ENCODE data around the gene CACNA1B. TPM values are rescaled to one million over a fixed set of nuclear protein-coding genes. Genes with fewer than 3 reads are reported as not detected.

Gene CACNA1B
- total and polyA plus RNA-seq, 8 donors, result 0.15 to 0.34 (median 0.29) TPM; not detected in 1

- intact Hi-C loops (cut with DNase I), result no loop called here
- Histone ChIP-seq H3K36me3 (no peaks in the 10 kb centered on the region), H3K27ac (no peak overlapping the region), H3K4me1 (no peaks in the 10 kb centered on the region), H3K27me3 (peaks cover 7 to 26% of the 10 kb centered on the region in 2 donors), H3K4me3 (no peak overlapping the region), H3K9me3 (peaks cover 0 to 6% of the 10 kb centered on the region in 2 donors)
- no peak for TF ChIP-seq CTCF (IDR thresholded peaks at IDR 0.05)
- ATAC-seq, result no peak
- DNase-seq, result no peak
These were observed 5.3 kb upstream of the CACNA1B start for GRCh38 chr9:137872296-137872695.

- Histone ChIP-seq H3K36me3 (no peaks in the 10 kb centered on the region), H3K9me3 (peaks cover 0 to 5% of the 10 kb centered on the region in 2 donors), H3K27me3 (peaks cover 13 to 34% of the 10 kb centered on the region in 2 donors), H3K4me1 (peaks cover 3 to 4% of the 10 kb centered on the region in 2 donors), H3K4me3 (no peak overlapping the region), H3K27ac (no peak overlapping the region)
- intact Hi-C loops (cut with DNase I), result no loop called here
- DNase-seq (no peak), ATAC-seq (no peak)
- TF ChIP-seq CTCF (IDR thresholded peaks at IDR 0.05), result no peak
These were observed 4.2 kb upstream of the CACNA1B start for GRCh38 chr9:137873408-137873807.

- Histone ChIP-seq H3K9me3 (no peaks in the 10 kb centered on the region), H3K36me3 (no peaks in the 10 kb centered on the region), H3K4me3 (no peak overlapping the region), H3K27me3 (peaks cover 18 to 39% of the 10 kb centered on the region in 2 donors), H3K4me1 (peaks cover 4 to 7% of the 10 kb centered on the region in 2 donors), H3K27ac (no peak overlapping the region)
- intact Hi-C loops (cut with DNase I), result no loop called here
- DNase-seq (no peak), ATAC-seq (no peak)
- no peak for TF ChIP-seq CTCF (IDR thresholded peaks at IDR 0.05)
These were observed 3.7 kb upstream of the CACNA1B start for GRCh38 chr9:137873858-137874362.

- Histone ChIP-seq H3K4me3 (no peak overlapping the region), H3K27ac (no peak overlapping the region), H3K4me1 (peaks cover 4 to 7% of the 10 kb centered on the region in 2 donors), H3K36me3 (no peaks in the 10 kb centered on the region), H3K9me3 (no peaks in the 10 kb centered on the region), H3K27me3 (peaks cover 19 to 53% of the 10 kb centered on the region in 2 donors)
- intact Hi-C loops (cut with DNase I), result no loop called here
- TF ChIP-seq CTCF (IDR thresholded peaks at IDR 0.05), result no peak
- ATAC-seq (no peak), DNase-seq (no peak)
These were observed 2.2 kb upstream of the CACNA1B start for GRCh38 chr9:137875354-137875753.

GRCh38 chr9:137875846-137876245, 1.7 kb upstream of the CACNA1B start:
- H3K9me3 ChIP-seq, result no peaks in the 10 kb centered on the region
- intact Hi-C loops (cut with DNase I), result no loop called here
- DNase-seq (no peak), ATAC-seq (no peak)
- peaks cover 4 to 7% of the 10 kb centered on the region in 2 donors for H3K4me1 ChIP-seq
- H3K4me3 ChIP-seq, result no peak overlapping the region
- no peak for TF ChIP-seq CTCF (IDR thresholded peaks at IDR 0.05)
- H3K27ac ChIP-seq, result no peak overlapping the region
- no peaks in the 10 kb centered on the region for H3K36me3 ChIP-seq
- H3K27me3 ChIP-seq, result peaks cover 19 to 58% of the 10 kb centered on the region in 2 donors

Measured in left lung (tissue), 10 donors.